ENCODE measurements around the gene APOBEC3A.
A peak's percentile ranks its signal among the peaks of the same experiment; 100 is the strongest.
"Not testable (repeated sequence)": the region's sequence is repeated elsewhere in the genome, so short reads cannot be mapped to it uniquely, and the experiment has no call there.

Gene APOBEC3A

DNA sequence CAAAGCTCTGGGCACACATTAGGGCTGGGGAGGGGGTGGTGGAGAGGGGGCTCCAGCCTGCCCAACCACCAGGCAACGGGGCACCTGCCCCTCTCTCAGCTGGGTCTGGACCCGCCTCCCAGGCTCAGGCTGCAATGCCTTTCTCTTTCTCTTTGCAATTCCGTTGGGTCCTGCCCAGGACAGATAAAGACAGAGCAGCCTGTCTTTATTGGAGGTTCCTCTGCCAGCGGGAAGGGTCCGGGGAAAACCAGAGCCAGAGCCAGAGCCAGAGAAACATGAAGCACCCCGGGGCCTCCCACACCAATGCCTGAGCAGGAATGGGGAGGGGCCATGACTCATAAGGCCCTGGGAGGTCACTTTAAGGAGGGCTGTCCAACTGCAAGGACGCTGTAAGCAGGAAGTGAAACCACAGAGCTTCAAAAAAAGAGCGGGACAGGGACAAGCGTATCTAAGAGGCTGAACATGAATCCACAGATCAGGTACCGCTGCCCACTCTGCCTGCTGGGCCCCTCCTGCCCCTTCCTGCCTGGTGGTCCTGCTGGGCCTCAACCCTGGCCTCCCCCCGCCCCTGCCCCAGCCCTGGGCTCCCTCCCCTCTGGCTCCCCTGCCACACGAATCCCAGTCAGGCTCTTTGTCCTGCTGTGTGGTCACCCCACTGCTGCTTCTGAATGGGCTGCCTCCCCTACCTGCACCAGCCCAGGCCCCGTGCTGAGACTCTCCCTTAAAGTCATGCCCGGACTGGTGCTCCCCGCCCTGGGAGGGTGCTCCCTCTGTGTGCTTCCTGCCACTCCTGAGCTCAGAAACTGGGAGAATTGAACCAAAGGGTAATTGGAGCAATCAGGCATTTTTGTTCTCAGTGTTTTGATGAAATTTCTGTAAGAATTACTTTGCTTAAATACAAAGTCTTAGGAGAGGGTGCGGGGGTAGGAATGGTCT lies 24.9 kb downstream of the APOBEC3A start, which contains the start of gene APOBEC3B:
Gene APOBEC3B (plus strand): TSS at position 356 of the 936 bp plus-strand sequence. CDS start 107 bp downstream, at position 463.
- peak; percentile 96 for DNase-seq

DNA sequence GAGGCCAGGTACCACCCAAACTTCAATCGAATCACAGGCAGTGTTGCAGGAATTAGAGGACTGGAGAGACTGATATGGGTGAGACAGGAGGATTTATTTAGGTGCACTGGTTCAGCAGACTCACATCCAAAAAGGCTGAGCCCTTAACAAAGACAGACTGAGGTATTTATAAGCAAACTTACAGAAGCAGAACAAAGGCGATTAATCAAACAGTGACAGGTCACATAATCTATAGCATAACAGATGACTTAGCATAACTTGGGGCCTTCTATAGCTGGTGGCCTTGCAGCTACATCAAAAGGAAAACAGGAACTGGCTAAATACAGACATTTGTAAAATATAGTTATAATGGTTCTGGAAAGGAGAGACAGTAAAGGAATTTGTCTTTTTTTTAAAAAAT lies 26.8 kb downstream of the APOBEC3A start:
- no peak for DNase-seq

DNA sequence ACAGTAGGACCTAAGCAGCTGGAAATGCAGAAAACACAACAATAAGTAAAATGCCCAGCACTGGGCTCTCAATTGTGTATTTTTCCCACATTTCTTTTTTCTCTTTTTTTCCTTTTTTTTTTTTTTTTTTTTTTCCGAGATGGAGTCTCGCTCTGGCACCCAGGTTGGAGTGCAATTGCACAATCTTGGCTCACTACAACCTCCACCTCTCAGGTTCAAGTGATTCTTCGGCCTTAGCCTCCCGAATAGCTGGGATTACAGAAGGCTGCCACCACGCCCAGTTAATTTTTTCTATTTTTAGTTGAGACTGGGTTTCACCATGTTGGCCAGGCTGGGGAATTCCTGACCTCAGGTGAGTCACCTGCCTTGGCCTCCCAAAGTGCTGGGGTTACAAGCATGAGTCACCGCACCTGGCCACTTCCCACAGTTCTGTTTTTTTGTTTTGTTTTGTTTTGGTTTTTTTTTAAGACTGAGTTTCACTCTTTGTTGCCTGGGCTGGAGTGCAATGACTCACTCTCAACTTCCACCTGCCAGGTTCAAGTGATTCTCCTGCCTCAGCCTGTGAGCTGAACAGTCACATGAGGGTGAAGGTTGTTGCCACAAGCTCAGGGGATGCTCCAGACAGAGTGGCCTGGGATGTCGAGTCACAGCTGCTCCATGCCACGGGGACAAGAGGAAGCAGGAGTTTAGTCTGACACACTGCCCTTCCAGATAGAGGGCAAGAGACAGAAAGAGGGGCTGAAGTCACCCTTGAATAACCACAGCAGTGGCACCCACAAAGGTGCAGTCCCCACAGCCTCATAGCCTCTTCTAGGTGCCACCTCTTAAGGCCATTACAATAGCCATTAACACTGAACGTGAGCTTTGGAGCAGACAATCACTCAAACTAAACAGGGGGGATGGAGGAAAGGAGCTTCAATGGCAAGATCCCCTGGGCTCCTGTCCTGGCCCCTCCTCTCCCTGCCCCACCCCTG lies 27.7 kb downstream of the APOBEC3A start:
- not testable (repeated sequence) for DNase-seq

DNA sequence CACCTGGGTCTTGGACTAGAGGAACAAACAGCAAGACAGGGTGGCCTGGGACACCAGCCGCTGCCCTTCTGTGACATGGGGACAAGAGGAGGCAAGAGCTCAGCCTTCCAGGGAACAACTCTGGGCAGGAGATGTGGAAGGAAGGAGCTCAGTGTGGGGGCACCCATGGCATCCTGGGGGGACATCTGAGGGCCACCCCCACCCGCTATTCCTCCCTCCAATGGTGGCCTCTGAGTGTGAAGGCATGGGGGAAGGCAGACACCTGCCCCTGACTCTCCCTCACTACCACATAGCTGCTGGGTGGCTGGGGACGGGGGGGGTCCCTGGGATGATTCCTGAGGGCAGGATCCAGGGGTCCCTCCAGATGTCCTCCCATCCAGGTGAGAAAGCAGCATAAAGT lies 29.2 kb downstream of the APOBEC3A start:
- DNase-seq = no peak

DNA sequence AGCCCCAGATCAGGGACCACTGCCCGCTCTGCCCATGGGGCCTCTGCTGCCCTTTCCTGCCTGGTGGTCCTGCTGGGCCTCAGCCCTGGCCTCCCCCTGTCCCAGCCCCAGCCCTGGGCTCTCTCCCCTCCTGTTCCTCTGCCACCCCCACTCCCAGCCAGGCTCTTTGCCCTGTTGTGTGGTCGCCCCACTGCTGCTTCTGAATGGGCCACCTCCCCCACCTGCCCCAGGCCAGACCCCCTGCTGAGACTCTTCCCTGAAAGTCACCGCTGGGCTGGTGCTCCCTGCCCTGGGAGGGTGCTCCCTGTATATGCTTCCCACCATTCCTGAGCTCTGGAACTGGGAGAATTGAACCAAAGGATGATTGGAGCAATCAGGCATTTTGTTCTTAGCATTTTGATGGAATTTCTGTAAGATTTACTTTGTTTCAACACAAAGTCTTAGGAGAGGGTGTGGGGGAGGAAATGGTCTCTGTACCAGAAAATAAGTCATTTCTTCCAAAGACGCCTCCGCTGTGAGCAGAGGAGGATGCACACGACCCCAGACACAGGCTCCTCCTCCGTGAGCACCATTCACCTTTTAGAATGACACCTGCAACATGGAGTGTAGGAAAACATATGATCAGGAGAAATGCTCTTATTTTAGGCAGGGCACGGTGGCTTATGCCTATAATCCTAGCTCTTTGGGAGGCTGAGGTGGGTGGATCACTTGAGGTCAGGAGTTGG lies 29.9 kb downstream of the APOBEC3A start:
- DNase-seq = no peak

DNA sequence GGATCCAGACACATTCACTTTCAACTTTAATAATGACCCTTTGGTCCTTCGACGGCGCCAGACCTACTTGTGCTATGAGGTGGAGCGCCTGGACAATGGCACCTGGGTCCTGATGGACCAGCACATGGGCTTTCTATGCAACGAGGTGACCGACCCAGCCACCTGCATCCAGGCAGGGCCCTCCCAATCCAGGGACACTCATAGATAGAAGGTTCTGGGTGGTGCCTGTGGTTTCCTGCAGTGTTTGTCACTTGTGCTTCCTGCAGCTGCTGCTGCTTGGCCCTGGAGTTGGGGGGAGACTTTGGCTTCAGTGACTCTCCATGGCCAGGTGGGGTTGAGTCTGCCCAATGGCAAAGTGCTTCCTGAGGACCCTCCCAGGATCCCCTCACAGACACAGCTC lies 32.1 kb downstream of the APOBEC3A start:
- DNase-seq = no peak

DNA sequence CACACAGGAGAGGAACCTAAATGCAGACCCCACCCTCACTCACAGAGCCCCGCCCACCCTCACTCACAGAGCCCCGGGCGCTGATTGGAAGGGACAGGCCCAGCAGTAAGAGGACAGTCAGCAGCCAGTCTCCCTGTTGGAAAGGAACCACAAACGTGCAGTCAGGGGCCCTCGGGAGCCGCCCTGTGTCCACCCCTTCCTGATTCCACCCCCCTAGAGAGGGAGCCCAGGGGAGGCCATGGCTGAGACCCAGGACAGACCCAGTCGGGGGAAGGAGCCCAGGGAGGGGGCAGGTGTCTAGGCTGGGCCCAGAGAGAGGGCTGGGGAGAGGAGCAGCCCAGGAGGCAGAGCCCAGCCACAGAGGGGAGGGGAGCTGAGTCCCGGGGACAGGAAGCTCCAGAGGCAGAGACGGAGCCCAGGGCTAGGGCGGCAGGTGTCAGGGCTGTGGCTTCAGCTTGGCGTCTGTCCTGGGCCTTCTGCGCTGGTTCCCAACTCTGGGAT lies 35.5 kb downstream of the APOBEC3A start:
- not testable (repeated sequence) for DNase-seq

DNA sequence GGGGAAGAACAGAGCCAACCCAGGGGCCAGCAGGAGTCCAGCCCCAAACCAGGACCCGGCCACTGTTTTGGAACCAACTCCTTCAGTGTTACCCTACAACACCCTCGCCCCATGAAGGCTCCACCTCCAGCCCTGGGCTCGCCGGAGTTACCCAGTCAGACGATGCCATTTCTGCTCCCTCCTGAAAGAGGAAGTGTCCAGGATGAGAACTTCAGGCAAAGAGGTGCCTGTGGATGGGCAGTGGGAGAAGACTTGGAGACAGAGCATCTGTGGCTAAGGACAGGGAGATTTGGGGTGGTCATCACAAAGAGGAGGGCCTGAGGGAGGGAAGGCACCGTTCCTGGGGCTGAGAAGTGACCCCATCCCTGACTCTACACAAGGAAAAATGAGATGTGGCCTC lies 38.7 kb downstream of the APOBEC3A start:
- DNase-seq = no peak

DNA sequence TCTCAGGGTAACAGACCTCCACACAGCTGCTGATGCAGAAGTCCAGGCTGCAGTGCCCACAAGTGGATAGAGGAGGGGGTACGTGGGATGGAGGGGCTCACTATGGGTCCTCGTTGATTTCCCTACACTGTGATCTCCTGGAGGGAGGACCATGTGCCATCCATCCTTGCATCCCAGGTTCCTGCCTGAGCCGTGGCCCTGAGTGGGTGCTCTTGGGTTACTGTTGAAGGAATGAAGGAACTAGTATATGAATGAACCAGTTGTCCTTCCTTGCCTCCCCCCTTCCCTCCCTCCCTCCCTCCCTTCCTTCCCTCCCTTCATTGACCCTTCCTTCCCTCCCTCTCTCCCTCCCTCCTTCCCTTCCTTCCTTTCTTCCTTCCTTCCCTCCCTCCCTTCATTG lies 40.1 kb downstream of the APOBEC3A start:
- DNase-seq = no peak

DNA sequence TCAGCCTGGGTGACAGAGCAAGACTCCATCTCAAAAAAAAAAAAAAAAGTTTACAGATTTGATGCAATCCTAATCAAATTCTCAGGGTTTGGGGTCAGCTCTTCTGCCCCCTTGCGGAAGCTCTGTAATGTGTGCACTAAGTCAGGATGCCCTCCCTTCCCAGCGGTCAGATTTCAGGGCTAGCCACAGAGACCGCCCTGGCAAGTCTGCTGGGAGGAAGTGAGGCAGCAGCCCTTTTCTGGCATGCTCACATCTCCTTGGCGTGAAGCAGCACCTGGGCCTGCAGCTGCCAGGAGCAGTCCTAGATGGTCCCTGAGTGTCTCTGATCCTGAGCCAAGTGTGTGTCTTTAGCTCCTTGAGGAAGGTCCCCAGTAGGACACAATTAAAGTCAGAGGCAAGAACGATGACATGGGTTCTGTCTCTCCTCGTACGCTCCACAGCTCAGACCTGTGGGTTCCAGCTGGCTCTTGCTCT lies 45.8 kb downstream of the APOBEC3A start:
- DNase-seq = peak; percentile 88

DNA sequence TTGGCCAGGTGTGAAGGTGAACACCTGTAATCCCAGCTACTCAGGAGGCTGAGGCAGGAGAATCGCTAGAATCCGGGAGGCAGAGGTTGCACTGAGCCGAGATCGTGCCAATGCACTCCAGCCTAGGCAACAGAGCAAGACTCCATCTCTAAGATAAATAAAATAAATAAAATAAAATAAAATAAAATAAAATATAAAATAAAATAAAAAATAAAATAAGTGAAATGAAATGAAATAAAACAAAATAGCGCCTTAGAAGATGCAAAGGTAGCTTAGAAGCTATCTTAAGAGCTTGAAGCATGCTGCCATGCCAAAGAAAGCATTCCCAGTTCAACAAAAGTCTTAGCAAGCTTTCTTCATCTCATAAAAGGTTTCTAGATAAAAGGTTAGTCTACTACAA lies 49.8 kb downstream of the APOBEC3A start:
- DNase-seq = no peak

DNA sequence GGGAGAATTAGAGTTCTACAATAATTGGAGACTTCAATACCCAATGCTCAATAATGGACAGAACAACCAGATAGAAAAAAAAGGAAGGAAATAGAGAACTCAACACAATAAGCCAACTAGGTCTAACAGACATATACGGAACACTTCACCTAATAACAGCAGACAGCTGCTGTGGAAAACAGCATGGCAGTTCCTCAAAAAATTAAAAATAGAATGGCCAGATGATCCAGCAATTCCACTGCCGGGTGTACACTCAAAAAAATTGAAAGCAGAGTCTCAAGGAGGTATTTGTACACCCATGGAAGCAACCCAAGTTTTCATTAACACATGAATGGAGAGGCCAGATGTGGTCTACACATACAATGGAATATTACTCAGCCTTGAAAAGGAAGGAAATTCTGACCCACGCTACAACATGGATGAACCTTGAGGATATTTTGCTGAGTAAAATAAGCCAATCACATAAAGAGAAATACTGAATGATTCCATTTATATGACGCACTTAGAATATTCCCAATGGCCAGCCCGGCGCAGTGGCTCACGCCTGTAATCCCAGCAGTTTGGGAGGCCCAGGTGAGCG lies 51.0 kb downstream of the APOBEC3A start:
- not testable (repeated sequence) for DNase-seq

DNA sequence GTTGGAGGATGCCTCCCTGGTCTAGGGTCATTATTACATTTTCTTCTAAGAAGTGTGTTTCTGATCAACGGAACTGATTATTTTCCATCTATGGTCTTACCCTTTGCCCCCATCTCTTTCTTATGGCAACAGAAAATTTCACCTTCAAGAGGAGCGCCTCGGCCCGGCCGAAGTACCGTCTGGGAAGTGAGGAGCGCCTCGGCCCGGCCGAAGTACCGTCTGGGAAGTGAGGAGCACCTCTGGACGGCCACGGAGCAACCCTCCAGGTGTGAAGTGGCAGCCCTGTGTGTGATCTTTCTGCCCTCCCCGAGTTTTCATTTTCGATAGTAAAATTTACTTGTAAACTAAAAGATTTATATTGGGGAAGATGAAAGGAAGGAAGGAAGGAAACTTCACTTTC lies 53.5 kb downstream of the APOBEC3A start:
- DNase-seq = no peak
